Measurements from ENCODE around the gene TPP2.

DNA sequence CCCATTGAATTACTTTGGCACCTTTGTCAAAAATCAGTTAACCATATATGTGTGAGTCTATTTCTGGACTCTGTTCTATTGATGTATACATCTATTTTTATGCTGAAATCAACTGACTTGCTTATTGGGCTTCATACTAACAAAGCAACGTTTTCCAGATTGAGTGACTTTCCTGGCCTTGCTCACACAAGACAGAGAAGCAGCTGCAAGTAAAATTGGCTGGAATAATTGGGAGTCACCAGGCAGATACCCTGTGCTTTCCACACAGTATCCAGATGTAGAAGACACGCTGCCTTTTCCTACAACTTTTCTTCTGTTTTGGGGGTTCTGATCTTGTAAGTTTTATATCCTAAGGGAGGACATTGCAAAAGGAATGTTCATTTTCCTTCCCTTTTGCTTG lies 86.9 kb downstream of the TPP2 start:
- TF ChIP-seq CTCF (conservative IDR thresholded peaks at IDR 0.05; ENCODE audit: low read length), result no peak
- no peak for TF ChIP-seq EZH2phosphoT487 (IDR thresholded peaks at IDR 0.05; ENCODE audit: borderline replicate concordance, low read depth, low read length)
